ENCODE measurements around the gene LRRC72. TPM values are rescaled to one million over a fixed set of nuclear protein-coding genes. Genes with fewer than 3 reads are reported as not detected.
"Not testable (repeated sequence)": the region's sequence is repeated elsewhere in the genome, so short reads cannot be mapped to it uniquely, and the experiment has no call there.

Gene LRRC72
- total RNA-seq, 4 donors from 2014 or later = not detected

- Histone ChIP-seq H3K9me3 (no peaks in the 10 kb centered on the region), H3K27ac (no peak overlapping the region), H3K4me3 (no peak overlapping the region), H3K4me1 (no peaks in the 10 kb centered on the region), H3K27me3 (no peaks in the 10 kb centered on the region), H3K36me3 (no peaks in the 10 kb centered on the region)
- DNase-seq (ENCODE audit: low spot score in 2 of 2) = no peak
- WGBS = 78% methylated on average over 1 of the region's 1 CpG
- TF ChIP-seq POLR2AphosphoS5 (IDR thresholded peaks at IDR 0.05) (no peak), POLR2A (IDR thresholded peaks at IDR 0.05) (no peak), CTCF (IDR thresholded peaks at IDR 0.05) (no peak), EP300 (IDR thresholded peaks at IDR 0.05) (no peak)
These were observed 12.4 kb upstream of the LRRC72 start for GRCh38 chr7:16514271-16514670.

- no peaks in the 10 kb centered on the region for H3K9me3 ChIP-seq
- TF ChIP-seq CTCF (IDR thresholded peaks at IDR 0.05) = no peak
- no peak for TF ChIP-seq EP300 (IDR thresholded peaks at IDR 0.05)
- no peaks in the 10 kb centered on the region for H3K27me3 ChIP-seq
- no peaks in the 10 kb centered on the region for H3K36me3 ChIP-seq
- no peak overlapping the region for H3K27ac ChIP-seq
- no peak overlapping the region for H3K4me3 ChIP-seq
- no peaks in the 10 kb centered on the region for H3K4me1 ChIP-seq
- DNase-seq (ENCODE audit: low spot score in 2 of 2) = no peak
These were observed 11.9 kb upstream of the LRRC72 start for GRCh38 chr7:16514729-16515128.

- 86% methylated on average over 2 of the region's 2 CpGs for WGBS
- no peaks in the 10 kb centered on the region for H3K9me3 ChIP-seq
- H3K36me3 ChIP-seq = no peaks in the 10 kb centered on the region
- no peak overlapping the region for H3K27ac ChIP-seq
- no peak overlapping the region for H3K4me3 ChIP-seq
- TF ChIP-seq EP300 (IDR thresholded peaks at IDR 0.05) = no peak
- TF ChIP-seq POLR2A (IDR thresholded peaks at IDR 0.05) = no peak
- TF ChIP-seq CTCF (IDR thresholded peaks at IDR 0.05) = no peak
- TF ChIP-seq POLR2AphosphoS5 (IDR thresholded peaks at IDR 0.05) = no peak
- H3K4me1 ChIP-seq = no peaks in the 10 kb centered on the region
- no peak for DNase-seq (ENCODE audit: low spot score in 2 of 2)
- H3K27me3 ChIP-seq = no peaks in the 10 kb centered on the region
These were observed 10.6 kb upstream of the LRRC72 start for GRCh38 chr7:16515785-16516685.

- not testable (repeated sequence) for H3K27me3 ChIP-seq; H3K27ac ChIP-seq; H3K4me1 ChIP-seq; H3K4me3 ChIP-seq; DNase-seq (ENCODE audit: low spot score in 2 of 2); H3K36me3 ChIP-seq; H3K9me3 ChIP-seq
- WGBS = 100% methylated on average over 2 of the region's 2 CpGs
These were observed 6.6 kb upstream of the LRRC72 start for GRCh38 chr7:16519985-16520384.

- TF ChIP-seq POLR2A (IDR thresholded peaks at IDR 0.05) (no peak), POLR2AphosphoS5 (IDR thresholded peaks at IDR 0.05) (no peak), EP300 (IDR thresholded peaks at IDR 0.05) (no peak), CTCF (IDR thresholded peaks at IDR 0.05) (no peak)
- Histone ChIP-seq H3K36me3 (no peaks in the 10 kb centered on the region), H3K27ac (no peak overlapping the region), H3K27me3 (no peaks in the 10 kb centered on the region), H3K4me3 (no peak overlapping the region), H3K4me1 (no peaks in the 10 kb centered on the region), H3K9me3 (no peaks in the 10 kb centered on the region)
- 22% methylated on average over 1 of the region's 1 CpG for WGBS
- DNase-seq (ENCODE audit: low spot score in 2 of 2) = no peak
These were observed 2.3 kb upstream of the LRRC72 start for GRCh38 chr7:16524332-16524731.

GRCh38 chr7:16528520-16528919, 1.9 kb downstream of the LRRC72 start:
- Histone ChIP-seq H3K4me3 (no peak overlapping the region), H3K9me3 (no peaks in the 10 kb centered on the region), H3K27me3 (no peaks in the 10 kb centered on the region), H3K4me1 (no peaks in the 10 kb centered on the region), H3K27ac (no peak overlapping the region), H3K36me3 (no peaks in the 10 kb centered on the region)
- no peak for DNase-seq (ENCODE audit: low spot score in 2 of 2)
- TF ChIP-seq CTCF (IDR thresholded peaks at IDR 0.05) (no peak), POLR2A (IDR thresholded peaks at IDR 0.05) (no peak), POLR2AphosphoS5 (IDR thresholded peaks at IDR 0.05) (no peak), EP300 (IDR thresholded peaks at IDR 0.05) (no peak)

Measured in suprapubic skin (tissue), 4 donors.